K562 (cell line): Measurements from ENCODE around the gene TMEM139. TPM values are rescaled to one million over a fixed set of nuclear protein-coding genes. Genes with fewer than 3 reads are reported as not detected.
A peak's percentile ranks its signal among the peaks of the same experiment; 100 is the strongest.

Experiments used
- ATAC-seq: fragments of 200-7000 bp; cut with Tn5 transposase; 3 replicates; pipeline ENCODE4 v1.9.1; 2020; ENCODE audit warnings: moderate library complexity
- BruUV-seq: library from RNA; stranded (reverse); fragments of 400-500 nt; replicated peaks from 2 replicates; lab custom pipeline; 2021; lab: Mats Ljungman, UMichigan
- CTCF ChIA-PET: fragments of 300-600 bp; formaldehyde crosslinking; extraction: SDS; loops from one replicate; lab custom pipeline; 2021; ENCODE audit warnings: low intra/inter-chr PET ratio; lab: Yijun Ruan, JAX
- POLR2A ChIA-PET: fragments of 300-600, 350-650 bp; sonication (Branson Sonifier 250); formaldehyde crosslinking; extraction: SDS; loops from one replicate; lab custom pipeline; 2021; ENCODE audit warnings: antibody characterized with exemption, inconsistent platforms; lab: Yijun Ruan, JAX
- DNase-seq, 4 experiments: peaks; one replicate each; pipeline versions ENCODE4 v3.0.0 to v3.0.0-alpha.2; 2011 to 2018; ENCODE audit warnings: low spot score in 3 of 4, mixed read lengths in 3 of 4; ENCODE audit errors: extremely low read depth in 1 of 4
- FAIRE-seq: peaks from 2 replicates; lab custom pipeline; 2011; peaks lifted over from hg19 to GRCh38; lab: Jason Lieb, UNC
- H2AFZ ChIP-seq: 2 replicates; pipeline ENCODE4 v1.6.0; 2011; ENCODE audit warnings: low read depth, low read length, control low read depth, inconsistent platforms
- H3K27ac ChIP-seq: fragments of 200-600 bp; 3 replicates; pipeline ENCODE4 v1.8.0; 2011; ENCODE audit warnings: low read depth, mild to moderate bottlenecking, control low read depth, inconsistent platforms, low read length, moderate library complexity, mixed read lengths; ENCODE audit errors: extremely low read depth
- H3K27me3 ChIP-seq, 2 experiments: fragments of 300-600 bp in 1 of 2; 2 replicates in 1 of 2; 3 replicates in 1 of 2; pipeline versions ENCODE4 v1.6.0 to v1.8.0; 2011; ENCODE audit warnings: inconsistent platforms in 2 of 2, low read length in 2 of 2, mild to moderate bottlenecking in 1 of 2, mixed read lengths in 1 of 2, moderate library complexity in 1 of 2; ENCODE audit not compliant: control insufficient read depth in 2 of 2, insufficient read depth in 2 of 2
- H3K36me3 ChIP-seq: fragments of 300-600 bp; 3 replicates; pipeline ENCODE4 v1.8.0; 2011; ENCODE audit warnings: mild to moderate bottlenecking, low read length, inconsistent platforms; ENCODE audit not compliant: control insufficient read depth, insufficient read depth
- H3K4me1 ChIP-seq, 2 experiments: fragments of 200-600 bp in 1 of 2; replicated peaks in 1 of 2; 2 replicates in 1 of 2; 3 replicates in 1 of 2; pipeline versions ENCODE4 v1.5.1 to v1.8.0; 2011; ENCODE audit warnings: inconsistent platforms in 2 of 2, low read length in 2 of 2, mild to moderate bottlenecking in 1 of 2, mixed read lengths in 1 of 2, moderate library complexity in 1 of 2; ENCODE audit not compliant: control insufficient read depth in 2 of 2, insufficient read depth in 2 of 2
- H3K4me2 ChIP-seq: 2 replicates; pipeline ENCODE4 v1.6.1; 2011; ENCODE audit warnings: low read length, control low read depth, inconsistent platforms, mixed read lengths; ENCODE audit not compliant: insufficient read depth
- H3K4me3 ChIP-seq: fragments of 200-600 bp; sonication (generic), shearing (Covaris generic); 2 replicates; pipeline ENCODE4 v1.5.1; 2016; ENCODE audit warnings: control low read depth, inconsistent platforms
- H3K79me2 ChIP-seq: fragments of 200-600 bp; 3 replicates; pipeline ENCODE4 v1.8.0; 2011; ENCODE audit warnings: low read length, inconsistent platforms; ENCODE audit not compliant: control insufficient read depth, insufficient read depth
- H3K9ac ChIP-seq, 2 experiments: 2 replicates each; pipeline versions ENCODE4 v1.6.0 to v1.6.1; 2011; ENCODE audit warnings: low read depth in 2 of 2, low read length in 2 of 2, control low read depth in 1 of 2, inconsistent platforms in 1 of 2, mild to moderate bottlenecking in 1 of 2, mixed read lengths in 1 of 2; ENCODE audit not compliant: insufficient read depth in 1 of 2
- H3K9me1 ChIP-seq: one replicate; pipeline ENCODE4 v1.6.0; 2011; ENCODE audit warnings: inconsistent platforms, mild to moderate bottlenecking, low read length, moderate library complexity; ENCODE audit not compliant: control insufficient read depth, insufficient read depth
- H3K9me3 ChIP-seq: replicated peaks from 2 replicates; pipeline ENCODE4 v1.5.1; 2011; ENCODE audit warnings: low read depth, low read length, inconsistent platforms; ENCODE audit not compliant: control insufficient read depth, insufficient read depth
- H4K20me1 ChIP-seq: replicated peaks from 2 replicates; pipeline ENCODE4 v1.6.1; 2011; ENCODE audit warnings: low read length, inconsistent platforms, mixed read lengths; ENCODE audit not compliant: control insufficient read depth, insufficient read depth
- C11orf30 ChIP-seq: fragments of 450-650 bp; IDR thresholded peaks from 2 replicates; pipeline ENCODE4 v1.6.1; 2016; ENCODE audit warnings: low read depth, mild to moderate bottlenecking
- CGGBP1 ChIP-seq: fragments of 250-450 bp; sonication (Bioruptor Pico); IDR thresholded peaks from 2 replicates; pipeline ENCODE4 v1.9.0; 2021; ENCODE audit warnings: mild to moderate bottlenecking
- CREB3 ChIP-seq: fragments of 450-650 bp; conservative IDR thresholded peaks from 2 replicates; pipeline ENCODE4 v1.6.1; 2016; ENCODE audit warnings: missing genetic modification characterization, low read depth, mild to moderate bottlenecking, missing compliant biosample characterization, moderate library complexity
- CREBBP ChIP-seq: IDR thresholded peaks from one replicate; pipeline ENCODE4 v1.6.1; 2012; ENCODE audit warnings: low read depth, mild to moderate bottlenecking, control low read depth, inconsistent platforms, low read length
- CREM ChIP-seq: IDR thresholded peaks from 2 replicates; pipeline ENCODE4 v1.6.1; 2014; ENCODE audit warnings: antibody characterized with exemption, low read depth
- EGR1 ChIP-seq: fragments of 450-650 bp; conservative IDR thresholded peaks from 2 replicates; pipeline ENCODE4 v1.6.1; 2017; ENCODE audit warnings: mild to moderate bottlenecking
- FOSL1 ChIP-seq: fragments of 200-800 bp; sonication (Bioruptor generic); conservative IDR thresholded peaks from 2 replicates; pipeline ENCODE4 v1.6.1; 2016; ENCODE audit warnings: missing genetic modification characterization, missing compliant biosample characterization
- FOXP1 ChIP-seq: sonication (generic); formaldehyde crosslinking; IDR thresholded peaks from 2 replicates; pipeline ENCODE4 v1.8.0; 2022; ENCODE audit warnings: mild to moderate bottlenecking, missing genetic modification reagents
- KLF16 ChIP-seq: IDR thresholded peaks from 2 replicates; pipeline ENCODE4 v1.6.1; 2016; ENCODE audit warnings: antibody characterized with exemption
- PML ChIP-seq: IDR thresholded peaks from 2 replicates; pipeline ENCODE4 v1.6.1; 2012; ENCODE audit warnings: low read length, inconsistent platforms
- PPARD ChIP-seq: fragments of 250-450 bp; sonication (Bioruptor Pico); IDR thresholded peaks from 2 replicates; pipeline ENCODE4 v1.8.0; 2022; ENCODE audit warnings: inconsistent platforms, mild to moderate bottlenecking, moderate library complexity
- SUPT5H ChIP-seq: fragments of 450-650 bp; IDR thresholded peaks from 2 replicates; pipeline ENCODE4 v1.6.1; 2016
- TAL1 ChIP-seq: fragments of 450-650 bp; IDR thresholded peaks from 2 replicates; pipeline ENCODE4 v1.6.1; 2016; ENCODE audit warnings: mild to moderate bottlenecking
- ZBTB17 ChIP-seq: fragments of 450-650 bp; formaldehyde crosslinking; IDR thresholded peaks from 2 replicates; pipeline ENCODE4 v1.4.0; 2020; ENCODE audit warnings: mild to moderate bottlenecking
- ZBTB33 ChIP-seq: sonication (generic); formaldehyde crosslinking; IDR thresholded peaks from 2 replicates; pipeline ENCODE4 v1.8.1; 2023; ENCODE audit warnings: mild to moderate bottlenecking, missing genetic modification reagents
- ZFP36 ChIP-seq: fragments of 150-350 bp; IDR thresholded peaks from 2 replicates; pipeline ENCODE4 v1.6.1; 2018; ENCODE audit warnings: low read length, low read depth; ENCODE audit not compliant: partially characterized antibody
- ZNF124 ChIP-seq: sonication (generic); formaldehyde crosslinking; IDR thresholded peaks from 2 replicates; pipeline ENCODE4 v1.8.1; 2022; ENCODE audit warnings: missing genetic modification reagents
- ZNF212 ChIP-seq: fragments of 450-650 bp; formaldehyde crosslinking; IDR thresholded peaks from 2 replicates; pipeline ENCODE4 v1.4.0; 2020; ENCODE audit warnings: mild to moderate bottlenecking
- ZNF75A ChIP-seq: fragments of 450-650 bp; formaldehyde crosslinking; IDR thresholded peaks from 2 replicates; pipeline ENCODE4 v1.4.0; 2020; ENCODE audit warnings: mild to moderate bottlenecking
- WGBS: fragments of 100-300 bp; shearing (Covaris generic); methylation state at CpG from one replicate; pipeline ENCODE4 v1.1.6; 2016; ENCODE audit warnings: low coverage, mixed read lengths; ENCODE audit not compliant: insufficient coverage; ENCODE audit errors: missing lambda C conversion rate; 5-methylcytosine and 5-hydroxymethylcytosine counted together
- in situ Hi-C: fragments of 300-500 bp; cut with MboI; formaldehyde crosslinking; loops from 4 replicates; pipeline ENCODE4 v1.15.0; 2018; ENCODE audit warnings: inconsistent platforms, mixed read lengths
- intact Hi-C: fragments of 100-400 bp; cut with micrococcal nuclease; formaldehyde crosslinking; loops from 2 replicates; pipeline ENCODE4 v1.14.2; 2022
- polyA plus RNA-seq, 8 experiments: library from polyadenylated mRNA; depleted of rRNA in 4 of 8; stranded (reverse) in 5 of 8; unstranded in 3 of 8; fragments of >200 nt; fragmentation: Nextera tagmentation in 2 of 8; fragmentation: Illumina TruSeq in 1 of 8; extraction: Ambion mirVana in 2 of 8; extraction: Trizol in 1 of 8; gene quantifications; 2 replicates each; pipeline versions ENCODE4 v1.2.1 to v1.2.3, GENCODE V29; 2011 to 2014; ENCODE audit warnings: inconsistent platforms in 1 of 8, missing spikeins in 1 of 8
- total RNA-seq, 7 experiments: library from RNA; depleted of rRNA in 6 of 7; stranded (reverse); fragments of >200 nt in 6 of 7; fragmentation: Illumina TruSeq in 2 of 7; extraction: Trizol in 2 of 7; gene quantifications; 2 replicates each; pipeline versions ENCODE4 v1.2.1 to v1.2.3, GENCODE V29; 2011 to 2021; ENCODE audit warnings: low replicate concordance in 1 of 7

Gene TMEM139
- total and polyA plus RNA-seq, 9 of the 15 experiments (the other 6 are each of a cell fraction or from before 2014, with no cell fraction given) = 0.27 to 1.8 (median 0.79) TPM

GRCh38 chr7:143299840-143300239 lies 15.1 kb downstream of the TMEM139 start (continued):
- TF ChIP-seq C11orf30 = no peak
- TF ChIP-seq, all 486 proteins: peak for 9

- CTCF ChIA-PET = interaction anchor here (1.2 kb wide), 1 partner anchor 60 kb away, joined by 4 read pairs; no protein-coding TSS in a partner anchor
- Histone ChIP-seq H2AFZ (no peak overlapping the region), H3K9me3 (no peaks in the 10 kb centered on the region), H3K27me3 (no peaks in the 10 kb centered on the region), H3K9ac (no peak overlapping the region), H3K79me2 (0 out of 3 replicates have a peak, but pooled peaks cover 10% of the 10 kb centered on the region), H3K4me1 (peaks cover 0 to 7% of the 10 kb centered on the region in 2 experiments; a peak in 2 of 5 replicates), H3K27ac (no peak overlapping the region), H3K4me3 (no peak overlapping the region), H3K36me3 (peaks cover 95% of the 10 kb centered on the region), H4K20me1 (peaks cover 12% of the 10 kb centered on the region; the same call in 1 of the 2 replicates), H3K9me1 (no peaks in the 10 kb centered on the region), H3K4me2 (no peak overlapping the region)
- no peak for FAIRE-seq
- intact Hi-C loops = no loop called here
- in situ Hi-C loops = loop anchor here (10.0 kb wide), 2 partner anchors 56 to 286 kb away; no protein-coding TSS in a partner anchor
- ATAC-seq = no peak
- no peak for DNase-seq
- POLR2A ChIA-PET = interaction anchor here (0.8 to 1.3 kb wide), 4 partner anchors 8 to 154 kb away, joined by 3 to 4 read pairs (median 3); no protein-coding TSS in a partner anchor
- no TSS peak for BruUV-seq
- 93% methylated on average over 8 of the region's 8 CpGs for WGBS
- TF ChIP-seq KLF16 = no peak
- no peak for TF ChIP-seq ZNF212 (CRISPR knock-in tag)
- TF ChIP-seq FOSL1 = no peak
- no peak for TF ChIP-seq PML
- no peak for TF ChIP-seq CGGBP1 (CRISPR knock-in tag)
- TF ChIP-seq ZBTB17 (CRISPR knock-in tag) = no peak
- no peak for TF ChIP-seq TAL1
- TF ChIP-seq CREM = no peak
- TF ChIP-seq FOXP1 = no peak
- no peak for TF ChIP-seq ZNF75A (CRISPR knock-in tag)
- TF ChIP-seq ZNF124 (CRISPR knock-in tag) = no peak
- TF ChIP-seq ZBTB33 (CRISPR knock-in tag) = peak; percentile 1; the same call in 1 of the 2 replicates
- TF ChIP-seq PPARD (CRISPR knock-in tag) = no peak
- 0 out of 2 replicates have a peak, but pooled peaks have one; percentile 32 for TF ChIP-seq SUPT5H
- no peak for TF ChIP-seq CREB3 (tag)
- no peak for TF ChIP-seq ZFP36
- TF ChIP-seq EGR1 = no peak
- peak; percentile 51 for TF ChIP-seq CREBBP
Observed at GRCh38 chr7:143300959-143301935, 16.5 kb downstream of the TMEM139 start.
